HepG2 (cell line): ENCODE measurements around the gene SYTL1. TPM values are rescaled to one million over a fixed set of nuclear protein-coding genes. Genes with fewer than 3 reads are reported as not detected.

ENCODE experiments used
- ATF7 ChIP-seq, 2 experiments: fragments of 450-650 bp in 1 of 2; sonication (generic) in 1 of 2; formaldehyde crosslinking in 1 of 2; IDR thresholded peaks; 2 replicates each; pipeline versions ENCODE4 v1.4.0 to v1.6.1; 2016 to 2020; ENCODE audit warnings: antibody characterized with exemption in 1 of 2, mild to moderate bottlenecking in 1 of 2, missing genetic modification reagents in 1 of 2
- BRCA1 ChIP-seq: sonication (generic); formaldehyde crosslinking; IDR thresholded peaks from 2 replicates; pipeline ENCODE4 v1.4.0; 2020; ENCODE audit warnings: missing genetic modification reagents
- ETV6 ChIP-seq: sonication (generic); formaldehyde crosslinking; conservative IDR thresholded peaks from 2 replicates; pipeline ENCODE4 v1.4.0; 2020; ENCODE audit warnings: missing genetic modification reagents
- FOXA1 ChIP-seq, 2 experiments: fragments of 450-650 bp in 1 of 2; sonication (generic) in 1 of 2; formaldehyde crosslinking in 1 of 2; IDR thresholded peaks; 2 replicates each; pipeline versions ENCODE4 v1.4.0 to v1.6.1; 2016 to 2020; ENCODE audit warnings: missing genetic modification reagents in 1 of 2
- KDM4B ChIP-seq: sonication (generic); formaldehyde crosslinking; IDR thresholded peaks from 2 replicates; pipeline ENCODE4 v1.4.0; 2020; ENCODE audit warnings: missing genetic modification reagents
- KLF13 ChIP-seq: sonication (generic); formaldehyde crosslinking; IDR thresholded peaks from 2 replicates; pipeline ENCODE4 v1.4.0; 2020; ENCODE audit warnings: mild to moderate bottlenecking, missing genetic modification reagents
- LCORL ChIP-seq, 2 experiments: fragments of 450-650 bp in 1 of 2; sonication (generic) in 1 of 2; formaldehyde crosslinking in 1 of 2; IDR thresholded peaks; 2 replicates each; pipeline versions ENCODE4 v1.5.0 to v1.6.1; 2017 to 2020; ENCODE audit warnings: antibody characterized with exemption in 1 of 2, missing genetic modification reagents in 1 of 2
- MAF1 ChIP-seq: sonication (generic); formaldehyde crosslinking; IDR thresholded peaks from 2 replicates; pipeline ENCODE4 v1.5.0; 2020; ENCODE audit warnings: missing genetic modification reagents, borderline replicate concordance
- MTA1 ChIP-seq: sonication (generic); formaldehyde crosslinking; IDR thresholded peaks from 2 replicates; pipeline ENCODE4 v1.4.0; 2020; ENCODE audit warnings: missing genetic modification reagents, mild to moderate bottlenecking, borderline replicate concordance
- MTF1 ChIP-seq: sonication (generic); formaldehyde crosslinking; IDR thresholded peaks from 2 replicates; pipeline ENCODE4 v1.5.0; 2020; ENCODE audit warnings: missing genetic modification reagents
- NRL ChIP-seq: sonication (generic); formaldehyde crosslinking; IDR thresholded peaks from 2 replicates; pipeline ENCODE4 v1.5.0; 2020; ENCODE audit warnings: missing genetic modification reagents, mild to moderate bottlenecking, moderate library complexity, borderline replicate concordance
- RARG ChIP-seq: sonication (generic); formaldehyde crosslinking; IDR thresholded peaks from 2 replicates; pipeline ENCODE4 v1.4.0; 2020; ENCODE audit warnings: low read depth, mild to moderate bottlenecking, missing genetic modification reagents
- REL ChIP-seq: sonication (generic); formaldehyde crosslinking; conservative IDR thresholded peaks from 2 replicates; pipeline ENCODE4 v1.8.0; 2022; ENCODE audit warnings: mild to moderate bottlenecking, missing genetic modification reagents, moderate library complexity
- SMAD9 ChIP-seq: sonication (generic); formaldehyde crosslinking; IDR thresholded peaks from 2 replicates; pipeline ENCODE4 v1.5.1; 2020; ENCODE audit warnings: mild to moderate bottlenecking, missing genetic modification reagents
- SP5 ChIP-seq: IDR thresholded peaks from 2 replicates; pipeline ENCODE4 v1.6.1; 2016; ENCODE audit warnings: low read depth, borderline replicate concordance
- WIZ ChIP-seq: sonication (generic); formaldehyde crosslinking; IDR thresholded peaks from 2 replicates; pipeline ENCODE4 v1.5.1; 2020; ENCODE audit warnings: mild to moderate bottlenecking, missing genetic modification reagents
- YEATS4 ChIP-seq: sonication (generic); formaldehyde crosslinking; IDR thresholded peaks from 2 replicates; pipeline ENCODE4 v1.4.0; 2020; ENCODE audit warnings: missing genetic modification reagents, borderline replicate concordance
- ZMYM2 ChIP-seq: sonication (generic); formaldehyde crosslinking; IDR thresholded peaks from 2 replicates; pipeline ENCODE4 v1.8.0; 2022; ENCODE audit warnings: mild to moderate bottlenecking, missing genetic modification reagents
- ZNF138 ChIP-seq: sonication (generic); formaldehyde crosslinking; IDR thresholded peaks from 2 replicates; pipeline ENCODE4 v1.5.0; 2020; ENCODE audit warnings: mild to moderate bottlenecking, low read depth, missing genetic modification reagents
- ZNF441 ChIP-seq: sonication (generic); formaldehyde crosslinking; IDR thresholded peaks from 2 replicates; pipeline ENCODE4 v1.7.0; 2021; ENCODE audit warnings: missing genetic modification reagents, borderline replicate concordance
- ZNF614 ChIP-seq: IDR thresholded peaks from 2 replicates; pipeline ENCODE4 v1.6.1; 2018; ENCODE audit warnings: missing biosample characterization, missing genetic modification reagents, inconsistent platforms, borderline replicate concordance
- ZNF878 ChIP-seq: sonication (generic); formaldehyde crosslinking; IDR thresholded peaks from 2 replicates; pipeline ENCODE4 v1.8.1; 2023; ENCODE audit warnings: mild to moderate bottlenecking, missing genetic modification reagents, moderate library complexity
- polyA plus RNA-seq, 8 experiments: library from polyadenylated mRNA; depleted of rRNA in 3 of 8; stranded (reverse) in 7 of 8; unstranded in 1 of 8; fragments of >200 nt; fragmentation: Illumina TruSeq in 4 of 8; extraction: Trizol in 4 of 8; gene quantifications; 2 replicates each; pipeline versions ENCODE4 v1.2.1 to v1.2.3, GENCODE V29; 2011 to 2016; ENCODE audit warnings: low read depth in 4 of 8, missing spikeins in 1 of 8, mixed read lengths in 1 of 8; ENCODE audit not compliant: insufficient read depth in 1 of 8
- total RNA-seq, 5 experiments: library from RNA; depleted of rRNA; stranded (reverse); fragments of >200 nt; fragmentation: Illumina TruSeq; extraction: Trizol; gene quantifications; 2 replicates each; pipeline ENCODE4 v1.2.3, GENCODE V29; 2016; ENCODE audit warnings: low read depth in 1 of 5
- TF ChIP-seq, protein P1 (sequence below): sonication (generic); formaldehyde crosslinking; IDR thresholded peaks from 2 replicates; pipeline ENCODE4 v1.5.1; 2020; ENCODE audit warnings: missing genetic modification reagents, mild to moderate bottlenecking, borderline replicate concordance
- TF ChIP-seq, protein P2 (sequence below): sonication (generic); formaldehyde crosslinking; IDR thresholded peaks from 2 replicates; pipeline ENCODE4 v1.4.0; 2020; ENCODE audit warnings: mild to moderate bottlenecking, missing genetic modification reagents
- TF ChIP-seq, protein P3 (sequence below): IDR thresholded peaks from 2 replicates; pipeline ENCODE4 v1.6.1; 2016; ENCODE audit warnings: missing compliant biosample characterization, missing genetic modification reagents, borderline replicate concordance
- TF ChIP-seq, protein P4 (sequence below): sonication (generic); formaldehyde crosslinking; IDR thresholded peaks from 2 replicates; pipeline ENCODE4 v1.4.0; 2020; ENCODE audit warnings: mild to moderate bottlenecking, missing genetic modification reagents

SYTL1 gene
- total and polyA plus RNA-seq, 2 of the 13 experiments (the other 11 are each of a cell fraction or from before 2014, with no cell fraction given), result 11.1 to 17.8 TPM

DNA sequence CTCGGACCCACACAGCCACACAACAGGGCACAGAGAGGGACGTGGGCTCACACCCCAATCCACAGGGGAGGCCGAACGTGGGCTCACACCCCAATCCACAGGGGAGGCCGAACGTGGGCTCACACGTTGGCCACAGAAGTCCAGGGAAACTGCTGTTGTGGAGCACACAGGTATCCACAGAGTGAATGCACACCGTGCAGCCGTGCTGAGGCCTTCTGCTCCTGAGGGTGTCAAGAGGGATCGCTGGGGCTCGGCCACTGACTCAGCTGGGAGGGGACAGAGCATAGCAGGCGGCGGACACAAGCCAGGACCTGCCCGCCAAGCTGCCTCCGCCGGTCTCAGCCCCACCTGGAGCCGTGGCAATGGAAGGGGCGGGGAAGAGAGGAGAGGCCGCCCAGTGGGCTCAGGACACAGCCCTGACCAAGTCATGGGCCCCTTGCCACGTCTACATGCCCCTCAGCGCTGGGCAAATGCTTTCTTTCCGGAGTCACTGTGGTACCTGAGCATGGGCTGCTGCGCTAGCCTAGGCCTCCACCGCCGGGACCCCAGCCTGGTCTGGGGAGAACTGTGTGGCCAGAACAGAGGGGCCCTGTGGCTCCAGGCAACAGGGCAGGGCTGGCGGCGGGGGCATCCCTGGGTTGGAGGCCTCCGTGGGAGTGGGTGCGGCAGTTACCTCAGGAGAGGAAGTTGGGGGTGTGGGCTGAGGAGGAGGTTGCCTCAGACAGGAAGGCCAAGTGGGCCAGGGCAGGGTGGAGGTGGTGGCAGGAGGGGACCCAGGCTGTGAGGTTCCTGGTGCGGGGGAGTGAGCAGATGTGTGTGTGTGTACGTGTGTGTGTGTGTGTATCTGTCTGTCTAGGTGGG, 1.2 kb downstream of the SYTL1 start (continued):
- no peak for TF ChIP-seq ATF7 (IDR thresholded peaks at IDR 0.05)
- no peak for TF ChIP-seq ATF7 (CRISPR knock-in tag; IDR thresholded peaks at IDR 0.05)
- TF ChIP-seq BRCA1 (CRISPR knock-in tag), result no peak
- TF ChIP-seq REL (CRISPR knock-in tag), result no peak
- no peak for TF ChIP-seq NRL (CRISPR knock-in tag)
- no peak; the same call in 1 of the 2 replicates for TF ChIP-seq ETV6 (CRISPR knock-in tag)
- TF ChIP-seq FOXA1 (IDR thresholded peaks at IDR 0.05), result no peak
- no peak; the same call in 1 of the 2 replicates for TF ChIP-seq FOXA1 (CRISPR knock-in tag; IDR thresholded peaks at IDR 0.05)
- TF ChIP-seq, protein P1, sequence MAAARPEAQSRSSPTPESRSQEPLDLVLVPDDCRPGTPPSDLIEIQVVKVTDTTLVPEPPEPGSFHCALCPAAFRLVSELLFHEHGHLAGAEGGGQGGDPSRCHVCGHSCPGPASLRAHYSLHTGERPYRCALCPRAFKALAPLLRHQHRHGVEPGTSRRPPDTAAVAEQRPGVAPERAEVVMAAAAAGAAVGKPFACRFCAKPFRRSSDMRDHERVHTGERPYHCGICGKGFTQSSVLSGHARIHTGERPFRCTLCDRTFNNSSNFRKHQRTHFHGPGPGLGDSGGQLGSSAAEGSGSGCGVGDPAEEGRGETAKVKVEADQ (CRISPR knock-in tag), result peak; percentile 21; the same call in 1 of the 2 replicates
- TF ChIP-seq MTA1 (CRISPR knock-in tag), result no peak; the same call in 1 of the 2 replicates
- no peak for TF ChIP-seq WIZ
- TF ChIP-seq ZNF878, result no peak
- TF ChIP-seq, protein P2, sequence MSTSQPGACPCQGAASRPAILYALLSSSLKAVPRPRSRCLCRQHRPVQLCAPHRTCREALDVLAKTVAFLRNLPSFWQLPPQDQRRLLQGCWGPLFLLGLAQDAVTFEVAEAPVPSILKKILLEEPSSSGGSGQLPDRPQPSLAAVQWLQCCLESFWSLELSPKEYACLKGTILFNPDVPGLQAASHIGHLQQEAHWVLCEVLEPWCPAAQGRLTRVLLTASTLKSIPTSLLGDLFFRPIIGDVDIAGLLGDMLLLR (CRISPR knock-in tag), result no peak
- TF ChIP-seq, protein P3, sequence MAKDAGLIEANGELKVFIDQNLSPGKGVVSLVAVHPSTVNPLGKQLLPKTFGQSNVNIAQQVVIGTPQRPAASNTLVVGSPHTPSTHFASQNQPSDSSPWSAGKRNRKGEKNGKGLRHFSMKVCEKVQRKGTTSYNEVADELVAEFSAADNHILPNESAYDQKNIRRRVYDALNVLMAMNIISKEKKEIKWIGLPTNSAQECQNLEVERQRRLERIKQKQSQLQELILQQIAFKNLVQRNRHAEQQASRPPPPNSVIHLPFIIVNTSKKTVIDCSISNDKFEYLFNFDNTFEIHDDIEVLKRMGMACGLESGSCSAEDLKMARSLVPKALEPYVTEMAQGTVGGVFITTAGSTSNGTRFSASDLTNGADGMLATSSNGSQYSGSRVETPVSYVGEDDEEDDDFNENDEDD (CRISPR knock-in tag), result peak; percentile 42; the same call in 1 of the 2 replicates
- no peak for TF ChIP-seq MTF1 (CRISPR knock-in tag)
- peak; percentile 79 for TF ChIP-seq YEATS4
- no peak for TF ChIP-seq KLF13
- TF ChIP-seq ZNF614 (CRISPR knock-in tag), result no peak
- TF ChIP-seq RARG, result no peak
- no peak for TF ChIP-seq MAF1
- TF ChIP-seq ZNF138 (CRISPR knock-in tag), result peak; percentile 25; the same call in 1 of the 2 replicates
- 0 out of 2 replicates have a peak, but pooled peaks have one; percentile 19 for TF ChIP-seq KDM4B (CRISPR knock-in tag)
- no peak for TF ChIP-seq SMAD9 (CRISPR knock-in tag)
- TF ChIP-seq, protein P4, sequence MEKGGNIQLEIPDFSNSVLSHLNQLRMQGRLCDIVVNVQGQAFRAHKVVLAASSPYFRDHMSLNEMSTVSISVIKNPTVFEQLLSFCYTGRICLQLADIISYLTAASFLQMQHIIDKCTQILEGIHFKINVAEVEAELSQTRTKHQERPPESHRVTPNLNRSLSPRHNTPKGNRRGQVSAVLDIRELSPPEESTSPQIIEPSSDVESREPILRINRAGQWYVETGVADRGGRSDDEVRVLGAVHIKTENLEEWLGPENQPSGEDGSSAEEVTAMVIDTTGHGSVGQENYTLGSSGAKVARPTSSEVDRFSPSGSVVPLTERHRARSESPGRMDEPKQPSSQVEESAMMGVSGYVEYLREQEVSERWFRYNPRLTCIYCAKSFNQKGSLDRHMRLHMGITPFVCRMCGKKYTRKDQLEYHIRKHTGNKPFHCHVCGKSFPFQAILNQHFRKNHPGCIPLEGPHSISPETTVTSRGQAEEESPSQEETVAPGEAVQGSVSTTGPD (CRISPR knock-in tag), result no peak
- TF ChIP-seq LCORL (IDR thresholded peaks at IDR 0.05), result no peak
- no peak for TF ChIP-seq LCORL (CRISPR knock-in tag; IDR thresholded peaks at IDR 0.05)
- peak; percentile 43; the same call in 1 of the 2 replicates for TF ChIP-seq SP5 (CRISPR knock-in tag)
- no peak for TF ChIP-seq ZNF441 (CRISPR knock-in tag)
- no peak for TF ChIP-seq ZMYM2 (CRISPR knock-in tag)
